ENCODE results near the gene C10orf53. TPM values are rescaled to one million over a fixed set of nuclear protein-coding genes. Genes with fewer than 3 reads are reported as not detected.

C10orf53 gene
- total and polyA plus RNA-seq, 2 of the 8 experiments (the other 6 are each of a cell fraction or from before 2014, with no cell fraction given), result not detected

GRCh38 chr10:49647985-49648795 is 31.3 kb upstream of the C10orf53 start:
- no peak overlapping the region for H4K5ac ChIP-seq (ENCODE audit: insufficient read length, low read depth, low read length)
- H4K91ac ChIP-seq (replicated peaks; ENCODE audit: insufficient read length, low read length), result no peak overlapping the region
- H3K14ac ChIP-seq (ENCODE audit: insufficient read length), result no peak overlapping the region
- DNase-seq (ENCODE audit: low read depth in 1 of 2, low spot score in 2 of 2) (peak in 1 of 2 experiments; percentile 35), FAIRE-seq (no peak)
- no peaks in the 10 kb centered on the region for H3K36me3 ChIP-seq (ENCODE audit: control insufficient read depth in 2 of 4, insufficient read depth in 4 of 4, low read length in 3 of 4)
- no peaks in the 10 kb centered on the region for H3K23me2 ChIP-seq (ENCODE audit: low read depth, low read length)
- H4K8ac ChIP-seq (ENCODE audit: extremely low read depth, insufficient read depth, low read length), result no peak overlapping the region; the same call in 1 of the 2 replicates
- WGBS, 2 experiments (ENCODE audit: extremely low coverage in 1 of 2, insufficient coverage in 1 of 2, insufficient read length in 1 of 2, insufficient replicate concordance in 2 of 2, low coverage in 1 of 2, low lambda C conversion rate in 2 of 2, missing lambda C conversion rate in 1 of 2), result 84% methylated on average over 17 of the region's 18 CpGs; no CpG with 5 or more reads in 1 of the 2 experiments
- no peak overlapping the region for H2BK12ac ChIP-seq (ENCODE audit: low read depth, low read length)
- no peak overlapping the region for H3K4me2 ChIP-seq (ENCODE audit: insufficient read depth in 1 of 2, low read depth in 2 of 2, low read length in 2 of 2)
- H3K79me1 ChIP-seq (ENCODE audit: low read depth, low read length), result 0 out of 2 replicates have a peak, but pooled peaks cover 2% of the 10 kb centered on the region
- H2AFZ ChIP-seq (ENCODE audit: low read length), result no peak overlapping the region
- no peak overlapping the region for H3K27ac ChIP-seq (ENCODE audit: low read depth, low read length)
- H3K9me3 ChIP-seq (ENCODE audit: insufficient read depth in 2 of 2, low read depth in 1 of 2, low read length in 1 of 2), result no peaks in the 10 kb centered on the region
- no peak overlapping the region for H2BK5ac ChIP-seq (ENCODE audit: low read depth, low read length)
- H3K56ac ChIP-seq (replicated peaks; ENCODE audit: insufficient read length, low read depth, low read length), result no peak overlapping the region
- ChIA-PET POLR2A (ENCODE audit: partially characterized antibody) (no interaction called here), CTCF (ENCODE audit: partially characterized antibody) (interaction anchor here (0.8 to 2.3 kb wide), 5 partner anchors 40 to 60 kb away, joined by 3 to 7 read pairs (median 3); no protein-coding TSS in a partner anchor)
- no peak overlapping the region for H3K9ac ChIP-seq (replicated peaks in 1 of 4; ENCODE audit: extremely low read depth in 1 of 4, low read depth in 3 of 4, low read length in 3 of 4)
- H2BK120ac ChIP-seq (replicated peaks; ENCODE audit: low read depth, low read length), result no peak overlapping the region
- H4K20me1 ChIP-seq (replicated peaks in 1 of 2; ENCODE audit: control insufficient read depth in 1 of 2, insufficient read depth in 2 of 2, low read length in 2 of 2), result no peaks in the 10 kb centered on the region
- no peak overlapping the region for H3K18ac ChIP-seq (ENCODE audit: extremely low read depth, low read length)
- no peak overlapping the region for H3K4me3 ChIP-seq (ENCODE audit: extremely low read depth in 1 of 4, insufficient read depth in 2 of 4, low read depth in 3 of 4, low read length in 4 of 4)
- H2AK5ac ChIP-seq (ENCODE audit: low read depth, low read length), result no peak overlapping the region; the same call in 1 of the 2 replicates
- H3K4ac ChIP-seq (replicated peaks; ENCODE audit: insufficient read length, low read depth, low read length), result no peak overlapping the region
- no peak overlapping the region for H2BK20ac ChIP-seq (ENCODE audit: low read length)
- no peaks in the 10 kb centered on the region for H3K79me2 ChIP-seq (ENCODE audit: control insufficient read depth in 1 of 2, insufficient read depth in 2 of 2, low read length in 2 of 2)
- H3K4me1 ChIP-seq (replicated peaks in 1 of 4; ENCODE audit: control insufficient read depth in 3 of 4, insufficient read depth in 4 of 4, low read length in 3 of 4), result peaks cover 0 to 4% (median 1%) of the 10 kb centered on the region in 4 experiments; a peak in 1 of 7 replicates
- TF ChIP-seq ASH2L (IDR thresholded peaks at IDR 0.05; ENCODE audit: low read length) (no peak), EGR1 (IDR thresholded peaks at IDR 0.05; ENCODE audit: borderline replicate concordance, low read depth, low read length) (no peak), PHF8 (conservative IDR thresholded peaks at IDR 0.05; ENCODE audit: low read depth, low read length) (no peak), RAD21 (IDR thresholded peaks at IDR 0.05 in 1 of 2, conservative IDR thresholded peaks at IDR 0.05 in 1 of 2; ENCODE audit: low read depth in 2 of 2, low read length in 2 of 2) (no peak), SIN3A (conservative IDR thresholded peaks at IDR 0.05 in 1 of 2, IDR thresholded peaks at IDR 0.05 in 1 of 2; ENCODE audit: low read depth in 1 of 2, low read length in 2 of 2) (no peak), SIX5 (IDR thresholded peaks at IDR 0.05; ENCODE audit: low read depth, low read length) (no peak), KDM1A (IDR thresholded peaks at IDR 0.05; ENCODE audit: borderline replicate concordance, low read length) (no peak), CHD2 (IDR thresholded peaks at IDR 0.05; ENCODE audit: low read length) (no peak)
- H3K23ac ChIP-seq (ENCODE audit: insufficient read length), result no peak overlapping the region
- no peak overlapping the region for H2BK15ac ChIP-seq (ENCODE audit: low read length)
- peaks cover 0 to 2% (median 0%) of the 10 kb centered on the region in 4 experiments; a peak in 2 of 7 replicates for H3K27me3 ChIP-seq (replicated peaks in 1 of 4; ENCODE audit: control insufficient read depth in 3 of 4, extremely low read depth in 1 of 4, insufficient read depth in 3 of 4, low read length in 3 of 4)
